ENCODE data around the gene NUCB1. TPM values are rescaled to one million over a fixed set of nuclear protein-coding genes. Genes with fewer than 3 reads are reported as not detected.
"Not testable (repeated sequence)": the region's sequence is repeated elsewhere in the genome, so short reads cannot be mapped to it uniquely, and the experiment has no call there.

NUCB1 gene
- total RNA-seq, 1 donor = 300 TPM

DNA sequence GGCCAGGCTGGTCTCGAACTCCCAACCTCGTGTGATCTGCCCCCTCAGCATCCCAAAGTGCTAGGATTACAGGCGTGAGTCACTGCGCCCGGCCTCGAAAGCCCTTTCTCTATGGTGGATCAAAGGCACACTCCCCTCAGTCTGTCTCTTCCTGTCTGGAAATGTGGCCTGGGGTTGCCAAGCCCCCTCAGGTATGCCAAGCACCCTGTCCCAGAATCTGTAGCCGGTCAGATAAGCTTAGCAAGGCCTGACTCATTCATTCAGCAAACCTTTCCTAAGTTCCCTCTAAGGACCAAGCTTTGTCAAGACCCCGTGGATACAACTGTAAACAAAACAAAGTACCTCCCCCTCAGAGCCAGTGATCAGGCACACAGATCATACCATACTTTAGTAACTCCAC, 14.1 kb downstream of the NUCB1 start:
- Histone ChIP-seq H3K27me3 (ENCODE audit: insufficient read depth, low read length) (no peaks in the 10 kb centered on the region), H3K4me2 (ENCODE audit: insufficient read depth, low read length) (no peak overlapping the region), H3K27ac (ENCODE audit: low read depth, low read length) (no peak overlapping the region), H4K20me1 (ENCODE audit: insufficient read depth, low read length) (no peaks in the 10 kb centered on the region), H3K4me3 (ENCODE audit: insufficient read depth, low read length) (no peak overlapping the region), H3K36me3 (ENCODE audit: insufficient read depth, low read length) (peaks cover 76% of the 10 kb centered on the region), H3K4me1 (ENCODE audit: insufficient read depth, low read length) (no peaks in the 10 kb centered on the region), H2AFZ (ENCODE audit: low read length) (no peak overlapping the region), H3K9me3 (ENCODE audit: low read depth, low read length) (no peaks in the 10 kb centered on the region), H3K79me2 (ENCODE audit: insufficient read depth, low read length) (no peaks in the 10 kb centered on the region)
- peak; percentile 38 for DNase-seq (ENCODE audit: insufficient read length, low spot score, missing footprints)
- TF ChIP-seq, protein P1, sequence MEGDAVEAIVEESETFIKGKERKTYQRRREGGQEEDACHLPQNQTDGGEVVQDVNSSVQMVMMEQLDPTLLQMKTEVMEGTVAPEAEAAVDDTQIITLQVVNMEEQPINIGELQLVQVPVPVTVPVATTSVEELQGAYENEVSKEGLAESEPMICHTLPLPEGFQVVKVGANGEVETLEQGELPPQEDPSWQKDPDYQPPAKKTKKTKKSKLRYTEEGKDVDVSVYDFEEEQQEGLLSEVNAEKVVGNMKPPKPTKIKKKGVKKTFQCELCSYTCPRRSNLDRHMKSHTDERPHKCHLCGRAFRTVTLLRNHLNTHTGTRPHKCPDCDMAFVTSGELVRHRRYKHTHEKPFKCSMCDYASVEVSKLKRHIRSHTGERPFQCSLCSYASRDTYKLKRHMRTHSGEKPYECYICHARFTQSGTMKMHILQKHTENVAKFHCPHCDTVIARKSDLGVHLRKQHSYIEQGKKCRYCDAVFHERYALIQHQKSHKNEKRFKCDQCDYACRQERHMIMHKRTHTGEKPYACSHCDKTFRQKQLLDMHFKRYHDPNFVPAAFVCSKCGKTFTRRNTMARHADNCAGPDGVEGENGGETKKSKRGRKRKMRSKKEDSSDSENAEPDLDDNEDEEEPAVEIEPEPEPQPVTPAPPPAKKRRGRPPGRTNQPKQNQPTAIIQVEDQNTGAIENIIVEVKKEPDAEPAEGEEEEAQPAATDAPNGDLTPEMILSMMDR (IDR thresholded peaks at IDR 0.05; ENCODE audit: extremely low read depth, low read depth, low read length) = no peak

DNA sequence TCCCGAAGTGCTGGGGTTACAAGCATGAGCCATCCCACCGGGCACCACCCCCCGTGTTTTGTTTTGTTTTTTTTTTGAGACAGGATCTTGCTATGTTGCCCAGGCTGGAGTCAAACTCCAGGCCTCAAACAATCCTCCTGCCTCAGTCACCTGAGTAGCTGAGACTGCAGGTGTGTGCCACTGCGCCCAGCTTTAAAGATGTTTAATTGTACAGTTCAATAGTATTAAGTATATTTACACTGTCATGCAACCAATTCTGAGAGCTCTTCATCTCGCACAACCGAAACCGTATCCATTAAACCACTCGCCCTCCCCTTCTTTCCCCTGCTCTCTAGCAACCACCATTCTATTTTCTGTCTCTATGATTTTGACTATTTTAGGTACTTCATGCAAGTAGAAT, 15.6 kb downstream of the NUCB1 start:
- H3K27ac ChIP-seq (ENCODE audit: low read depth, low read length) = no peak overlapping the region
- no peak overlapping the region for H2AFZ ChIP-seq (ENCODE audit: low read length)
- no peak for DNase-seq (ENCODE audit: insufficient read length, low spot score, missing footprints)
- H3K9me3 ChIP-seq (ENCODE audit: low read depth, low read length) = no peaks in the 10 kb centered on the region
- no peaks in the 10 kb centered on the region for H3K27me3 ChIP-seq (ENCODE audit: insufficient read depth, low read length)
- TF ChIP-seq, protein P1 (IDR thresholded peaks at IDR 0.05; ENCODE audit: extremely low read depth, low read depth, low read length) = no peak
- no peaks in the 10 kb centered on the region for H3K4me1 ChIP-seq (ENCODE audit: insufficient read depth, low read length)
- H3K4me2 ChIP-seq (ENCODE audit: insufficient read depth, low read length) = no peak overlapping the region
- H3K4me3 ChIP-seq (ENCODE audit: insufficient read depth, low read length) = no peak overlapping the region
- no peaks in the 10 kb centered on the region for H4K20me1 ChIP-seq (ENCODE audit: insufficient read depth, low read length)
- H3K79me2 ChIP-seq (ENCODE audit: insufficient read depth, low read length) = no peaks in the 10 kb centered on the region
- peaks cover 67% of the 10 kb centered on the region for H3K36me3 ChIP-seq (ENCODE audit: insufficient read depth, low read length)

DNA sequence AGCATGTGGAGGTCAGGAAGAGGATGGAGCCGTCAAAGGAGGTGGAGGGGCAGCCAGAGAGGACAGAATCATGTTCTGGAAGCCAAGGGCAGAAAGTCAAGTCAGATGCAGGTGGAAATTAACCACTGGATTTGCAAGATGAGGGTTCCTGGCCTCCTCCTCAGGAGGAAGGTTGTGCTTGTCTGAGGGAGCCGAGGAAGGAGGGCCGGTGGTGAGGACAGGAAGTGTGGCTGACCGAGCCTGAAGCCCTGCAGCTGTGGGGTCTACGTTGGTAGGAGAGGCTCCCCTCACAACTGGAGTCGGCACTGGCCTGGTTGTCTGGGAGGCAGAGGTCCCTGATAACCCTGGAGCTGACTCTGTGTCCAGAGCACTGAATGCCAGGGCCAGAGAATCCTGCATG, 18.0 kb downstream of the NUCB1 start:
- H3K4me3 ChIP-seq (ENCODE audit: insufficient read depth, low read length) = no peak overlapping the region
- TF ChIP-seq, protein P1 (IDR thresholded peaks at IDR 0.05; ENCODE audit: extremely low read depth, low read depth, low read length) = no peak
- H3K27me3 ChIP-seq (ENCODE audit: insufficient read depth, low read length) = no peaks in the 10 kb centered on the region
- DNase-seq (ENCODE audit: insufficient read length, low spot score, missing footprints) = no peak
- no peak overlapping the region for H3K27ac ChIP-seq (ENCODE audit: low read depth, low read length)
- no peak overlapping the region for H2AFZ ChIP-seq (ENCODE audit: low read length)
- H3K36me3 ChIP-seq (ENCODE audit: insufficient read depth, low read length) = peaks cover 59% of the 10 kb centered on the region
- H3K4me1 ChIP-seq (ENCODE audit: insufficient read depth, low read length) = no peaks in the 10 kb centered on the region
- no peaks in the 10 kb centered on the region for H4K20me1 ChIP-seq (ENCODE audit: insufficient read depth, low read length)
- no peaks in the 10 kb centered on the region for H3K79me2 ChIP-seq (ENCODE audit: insufficient read depth, low read length)
- H3K4me2 ChIP-seq (ENCODE audit: insufficient read depth, low read length) = no peak overlapping the region
- H3K9me3 ChIP-seq (ENCODE audit: low read depth, low read length) = no peaks in the 10 kb centered on the region

DNA sequence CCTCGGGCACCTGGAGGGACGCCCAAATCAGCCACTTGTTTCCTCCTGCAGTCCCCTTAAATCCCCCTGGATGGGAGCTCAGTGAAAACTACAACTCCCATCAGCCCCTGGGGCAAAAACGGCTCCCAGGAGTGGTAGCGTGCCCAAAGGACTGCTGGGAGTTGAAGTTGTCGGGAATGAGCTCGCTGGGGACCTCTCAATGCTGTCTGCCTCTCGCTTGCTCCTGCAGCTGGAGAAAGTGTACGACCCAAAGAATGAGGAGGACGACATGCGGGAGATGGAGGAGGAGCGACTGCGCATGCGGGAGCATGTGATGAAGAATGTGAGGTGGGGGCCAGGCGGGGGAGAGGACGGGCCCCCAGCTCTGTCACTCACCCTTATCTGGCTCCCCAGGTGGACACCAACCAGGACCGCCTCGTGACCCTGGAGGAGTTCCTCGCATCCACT, 18.7 kb downstream of the NUCB1 start:
- Histone ChIP-seq H4K20me1 (ENCODE audit: insufficient read depth, low read length) (no peaks in the 10 kb centered on the region), H3K4me2 (ENCODE audit: insufficient read depth, low read length) (no peak overlapping the region), H3K79me2 (ENCODE audit: insufficient read depth, low read length) (no peaks in the 10 kb centered on the region), H3K27me3 (ENCODE audit: insufficient read depth, low read length) (no peaks in the 10 kb centered on the region), H3K4me3 (ENCODE audit: insufficient read depth, low read length) (no peak overlapping the region), H3K4me1 (ENCODE audit: insufficient read depth, low read length) (no peaks in the 10 kb centered on the region), H3K27ac (ENCODE audit: low read depth, low read length) (no peak overlapping the region), H3K9me3 (ENCODE audit: low read depth, low read length) (no peaks in the 10 kb centered on the region), H2AFZ (ENCODE audit: low read length) (no peak overlapping the region), H3K36me3 (ENCODE audit: insufficient read depth, low read length) (peaks cover 54% of the 10 kb centered on the region)
- TF ChIP-seq, protein P1 (IDR thresholded peaks at IDR 0.05; ENCODE audit: extremely low read depth, low read depth, low read length) = no peak
- peak; percentile 80 for DNase-seq (ENCODE audit: insufficient read length, low spot score, missing footprints)

DNA sequence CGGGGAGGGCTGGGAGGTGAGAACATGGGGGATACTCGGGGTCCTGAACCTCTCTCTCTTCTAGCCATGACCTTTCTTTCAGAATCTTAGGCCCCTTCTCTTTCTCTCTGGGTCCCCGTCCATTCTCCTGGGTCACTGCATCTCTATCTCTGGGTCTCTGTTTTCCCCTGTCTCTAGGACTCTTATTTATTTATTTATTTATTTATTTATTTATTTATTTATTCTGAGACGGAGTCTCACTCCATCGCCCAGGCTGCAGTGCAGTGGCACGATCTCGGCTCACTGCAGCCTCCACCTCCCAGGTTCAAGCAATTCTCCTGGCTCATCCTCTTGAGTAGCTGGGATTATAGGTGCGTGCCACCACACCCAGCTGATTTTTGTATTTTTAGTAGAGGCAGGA, 19.2 kb downstream of the NUCB1 start:
- not testable (repeated sequence) for H3K79me2 ChIP-seq (ENCODE audit: insufficient read depth, low read length); H3K4me1 ChIP-seq (ENCODE audit: insufficient read depth, low read length); H3K4me3 ChIP-seq (ENCODE audit: insufficient read depth, low read length); H3K27ac ChIP-seq (ENCODE audit: low read depth, low read length); DNase-seq (ENCODE audit: insufficient read length, low spot score, missing footprints); H3K4me2 ChIP-seq (ENCODE audit: insufficient read depth, low read length); H3K9me3 ChIP-seq (ENCODE audit: low read depth, low read length); H2AFZ ChIP-seq (ENCODE audit: low read length); H3K27me3 ChIP-seq (ENCODE audit: insufficient read depth, low read length); H4K20me1 ChIP-seq (ENCODE audit: insufficient read depth, low read length)
- peaks cover 52% of the 10 kb centered on the region for H3K36me3 ChIP-seq (ENCODE audit: insufficient read depth, low read length)

Data from osteoblast (primary cell).